GM12878 (cell line): ENCODE results near the gene DERA. TPM values are rescaled to one million over a fixed set of nuclear protein-coding genes. Genes with fewer than 3 reads are reported as not detected.

Experiments
- ATAC-seq: fragments of 200-7000 bp; cut with Tn5 transposase; 3 replicates; pipeline ENCODE4 v1.9.1; 2020; ENCODE audit warnings: mild to moderate bottlenecking, moderate library complexity
- BruUV-seq: library from RNA; stranded (reverse); fragments of 400-500 nt; replicated peaks from 2 replicates; lab custom pipeline; 2021; lab: Mats Ljungman, UMichigan
- CTCF ChIA-PET: fragments of 300-600 bp; sonication (Branson Sonifier 250); formaldehyde crosslinking; extraction: SDS; loops from one replicate; lab custom pipeline; 2021; ENCODE audit warnings: inconsistent platforms; lab: Yijun Ruan, JAX
- POLR2A ChIA-PET: fragments of 350-600 bp; formaldehyde crosslinking; extraction: SDS; loops from one replicate; lab custom pipeline; 2021; ENCODE audit warnings: inconsistent platforms; lab: Charles Lee
- RAD21 ChIA-PET: fragments of 300-600 bp; sonication (Branson Sonifier 250); formaldehyde crosslinking; loops from one replicate; lab custom pipeline; 2023; ENCODE audit warnings: antibody characterized with exemption; ENCODE audit not compliant: unreplicated experiment; lab: Charles Lee
- SMC1A ChIA-PET: fragments of 300-600 bp; sonication (Branson Sonifier 250); formaldehyde crosslinking; loops from one replicate; lab custom pipeline; 2023; ENCODE audit not compliant: unreplicated experiment, uncharacterized antibody; lab: Charles Lee
- DNase-seq: peaks from one replicate; pipeline ENCODE4 v3.0.0-alpha.2; 2011; ENCODE audit warnings: low read depth, low spot score
- FAIRE-seq: peaks from 3 replicates; lab custom pipeline; 2011; peaks lifted over from hg19 to GRCh38; lab: Jason Lieb, UNC
- H2AFZ ChIP-seq: 2 replicates; pipeline ENCODE4 v1.6.0; 2011; ENCODE audit warnings: low read depth, low read length, control low read depth; ENCODE audit not compliant: control insufficient read depth
- H3K27ac ChIP-seq: 2 replicates; pipeline ENCODE4 v1.5.1; 2011; ENCODE audit warnings: control low read depth; ENCODE audit not compliant: control insufficient read depth, insufficient read depth
- H3K27me3 ChIP-seq, 2 experiments: replicated peaks in 1 of 2; 2 replicates each; pipeline versions ENCODE4 v1.6.0 to v1.6.1; 2011; ENCODE audit warnings: low read length in 1 of 2; ENCODE audit not compliant: control insufficient read depth in 2 of 2, insufficient read depth in 2 of 2
- H3K36me3 ChIP-seq, 2 experiments: 2 replicates each; pipeline ENCODE4 v1.5.1; 2011; ENCODE audit warnings: low read length in 1 of 2; ENCODE audit not compliant: control insufficient read depth in 2 of 2, insufficient read depth in 2 of 2
- H3K4me1 ChIP-seq: 2 replicates; pipeline ENCODE4 v1.6.1; 2011; ENCODE audit warnings: mild to moderate bottlenecking, low read length, moderate library complexity, mixed read lengths; ENCODE audit not compliant: control insufficient read depth, insufficient read depth
- H3K4me2 ChIP-seq: 2 replicates; pipeline ENCODE4 v1.6.0; 2011; ENCODE audit warnings: control low read depth; ENCODE audit not compliant: control insufficient read depth, insufficient read depth
- H3K4me3 ChIP-seq: fragments of 200-600 bp; sonication (generic); 2 replicates; pipeline ENCODE4 v1.5.1; 2016
- H3K79me2 ChIP-seq: 2 replicates; pipeline ENCODE4 v1.6.0; 2011; ENCODE audit warnings: low read length; ENCODE audit not compliant: control insufficient read depth, insufficient read depth
- H3K9ac ChIP-seq: 2 replicates; pipeline ENCODE4 v1.8.0; 2011; ENCODE audit warnings: low read length, control low read depth, mixed read lengths; ENCODE audit not compliant: control insufficient read depth, insufficient read depth
- H3K9me3 ChIP-seq: replicated peaks from 3 replicates; pipeline ENCODE4 v1.5.1; 2011; ENCODE audit warnings: mild to moderate bottlenecking, low read length; ENCODE audit not compliant: control insufficient read depth, insufficient read depth
- H4K20me1 ChIP-seq: 2 replicates; pipeline ENCODE4 v1.6.0; 2011; ENCODE audit not compliant: control insufficient read depth, insufficient read depth
- BMI1 ChIP-seq: fragments of 450-650 bp; IDR thresholded peaks from 2 replicates; pipeline ENCODE4 v1.6.1; 2016; ENCODE audit warnings: mild to moderate bottlenecking, moderate library complexity, borderline replicate concordance
- CBFB ChIP-seq: IDR thresholded peaks from 2 replicates; pipeline ENCODE4 v1.6.1; 2016; ENCODE audit warnings: antibody characterized with exemption, low read depth
- EZH2 ChIP-seq: IDR thresholded peaks from 2 replicates; pipeline ENCODE4 v1.6.1; 2012; ENCODE audit warnings: low read depth, mild to moderate bottlenecking, control low read depth, inconsistent platforms, low read length, borderline replicate concordance; ENCODE audit not compliant: control insufficient read depth
- IRF4 ChIP-seq: IDR thresholded peaks from 2 replicates; pipeline ENCODE4 v1.6.1; 2011; ENCODE audit warnings: low read depth, low read length
- MTA2 ChIP-seq: fragments of 450-650 bp; IDR thresholded peaks from 2 replicates; pipeline ENCODE4 v1.6.1; 2016; ENCODE audit warnings: low read depth, mild to moderate bottlenecking, moderate library complexity
- NFYB ChIP-seq: IDR thresholded peaks from 2 replicates; pipeline ENCODE4 v1.6.1; 2011; ENCODE audit warnings: low read depth, mild to moderate bottlenecking, low read length, improper control_type of control experiment, moderate library complexity; ENCODE audit not compliant: insufficient read depth
- POLR2AphosphoS5 ChIP-seq: IDR thresholded peaks from 2 replicates; pipeline ENCODE4 v1.6.1; 2011; ENCODE audit warnings: mild to moderate bottlenecking, low read length, inconsistent platforms
- SIN3A ChIP-seq: IDR thresholded peaks from 2 replicates; pipeline ENCODE4 v1.6.1; 2012; ENCODE audit warnings: low read depth, low read length, improper control_type of control experiment
- SRF ChIP-seq, 2 experiments: IDR thresholded peaks; 2 replicates each; pipeline ENCODE4 v1.6.1; 2011; ENCODE audit warnings: low read depth in 2 of 2, low read length in 2 of 2, mild to moderate bottlenecking in 1 of 2, moderate library complexity in 1 of 2
- TAF1 ChIP-seq: IDR thresholded peaks from 2 replicates; pipeline ENCODE4 v1.6.1; 2011; ENCODE audit warnings: mild to moderate bottlenecking, low read depth, low read length, borderline replicate concordance
- TBL1XR1 ChIP-seq: IDR thresholded peaks from 2 replicates; pipeline ENCODE4 v1.6.1; 2012; ENCODE audit warnings: low read depth, low read length, improper control_type of control experiment
- YBX1 ChIP-seq: fragments of 450-650 bp; IDR thresholded peaks from 2 replicates; pipeline ENCODE4 v1.6.1; 2016; ENCODE audit warnings: antibody characterized with exemption
- ZNF207 ChIP-seq: fragments of 450-650 bp; IDR thresholded peaks from 2 replicates; pipeline ENCODE4 v1.6.1; 2014; ENCODE audit warnings: antibody characterized with exemption, mild to moderate bottlenecking, borderline replicate concordance
- ZSCAN29 ChIP-seq: fragments of 450-650 bp; IDR thresholded peaks from 2 replicates; pipeline ENCODE4 v1.6.1; 2017; ENCODE audit warnings: mild to moderate bottlenecking, moderate library complexity
- WGBS: methylation state at CpG from one replicate; pipeline ENCODE4 v1.1.6; 2016; ENCODE audit warnings: low lambda C conversion rate; ENCODE audit not compliant: insufficient replicate concordance, insufficient coverage; ENCODE audit errors: missing lambda C conversion rate; 5-methylcytosine and 5-hydroxymethylcytosine counted together
- in situ Hi-C: fragments of 300-500 bp; cut with MboI; formaldehyde crosslinking; loops from 9 replicates; pipeline ENCODE4 v1.14.3; 2018; ENCODE audit warnings: mixed read lengths
- intact Hi-C: fragments of 100-400 bp; cut with micrococcal nuclease; formaldehyde crosslinking; loops from one replicate; pipeline ENCODE4 v1.14.2; 2022; ENCODE audit not compliant: unreplicated experiment
- polyA plus RNA-seq, 11 experiments: library from polyadenylated mRNA; depleted of rRNA in 4 of 11; unstranded in 6 of 11; stranded (reverse) in 5 of 11; fragments of >200 nt; fragmentation: Nextera tagmentation in 4 of 11; fragmentation: Illumina TruSeq in 1 of 11; extraction: Ambion mirVana in 4 of 11; extraction: Trizol in 1 of 11; gene quantifications; 1 replicate in 1 of 11; 2 replicates in 10 of 11; pipeline versions ENCODE4 v1.2.1 to v1.2.3, GENCODE V29; 2011 to 2016; ENCODE audit warnings: inconsistent platforms in 2 of 11, missing spikeins in 2 of 11, low read depth in 1 of 11
- total RNA-seq, 4 experiments: library from RNA; depleted of rRNA in 3 of 4; stranded (reverse); fragments of >200 nt in 3 of 4; fragmentation: Illumina TruSeq in 1 of 4; extraction: Trizol in 1 of 4; gene quantifications; 2 replicates each; pipeline versions ENCODE4 v1.2.1 to v1.2.3, GENCODE V29; 2013 to 2021
- TF ChIP-seq, protein P1 (sequence below): IDR thresholded peaks from 2 replicates; pipeline ENCODE4 v1.6.1; 2012; ENCODE audit warnings: low read depth, low read length, improper control_type of control experiment
- TF ChIP-seq, protein P2 (sequence below): IDR thresholded peaks from 2 replicates; pipeline ENCODE4 v1.6.1; 2012; ENCODE audit warnings: mild to moderate bottlenecking, low read depth, low read length
- TF ChIP-seq, protein P3 (sequence below): fragments of 150-350 bp; IDR thresholded peaks from 2 replicates; pipeline ENCODE4 v1.6.1; 2016; ENCODE audit warnings: low read depth, low read length

DERA gene
- total and polyA plus RNA-seq, 10 of the 15 experiments (the other 5 are each of a cell fraction or from before 2014, with no cell fraction given), result 34.9 to 97.1 (median 40.8) TPM

DNA sequence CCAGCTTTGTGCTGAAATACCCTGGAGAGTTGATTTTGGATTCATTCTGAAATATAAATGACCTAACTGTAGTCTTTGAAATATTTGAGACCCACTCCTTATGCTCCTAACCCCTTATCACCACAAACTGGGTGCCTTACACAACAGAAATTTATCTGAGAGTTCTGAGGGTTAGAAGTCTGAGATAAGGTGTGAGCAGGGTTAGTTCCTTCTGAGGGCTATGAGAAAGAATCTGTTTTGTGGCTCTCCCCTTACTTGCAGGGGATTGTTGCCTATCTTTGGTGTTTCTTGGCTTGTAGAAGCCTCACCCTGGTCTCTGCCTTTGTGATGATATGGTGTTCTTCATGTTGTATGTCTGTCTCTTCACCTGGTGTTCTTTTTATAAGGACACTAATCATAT is 91.7 kb downstream of the DERA start (continued):
- TF ChIP-seq, protein P1, sequence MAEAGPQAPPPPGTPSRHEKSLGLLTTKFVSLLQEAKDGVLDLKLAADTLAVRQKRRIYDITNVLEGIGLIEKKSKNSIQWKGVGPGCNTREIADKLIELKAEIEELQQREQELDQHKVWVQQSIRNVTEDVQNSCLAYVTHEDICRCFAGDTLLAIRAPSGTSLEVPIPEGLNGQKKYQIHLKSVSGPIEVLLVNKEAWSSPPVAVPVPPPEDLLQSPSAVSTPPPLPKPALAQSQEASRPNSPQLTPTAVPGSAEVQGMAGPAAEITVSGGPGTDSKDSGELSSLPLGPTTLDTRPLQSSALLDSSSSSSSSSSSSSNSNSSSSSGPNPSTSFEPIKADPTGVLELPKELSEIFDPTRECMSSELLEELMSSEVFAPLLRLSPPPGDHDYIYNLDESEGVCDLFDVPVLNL, result no peak
- no peak for TF ChIP-seq BMI1
- TF ChIP-seq YBX1, result no peak

DNA sequence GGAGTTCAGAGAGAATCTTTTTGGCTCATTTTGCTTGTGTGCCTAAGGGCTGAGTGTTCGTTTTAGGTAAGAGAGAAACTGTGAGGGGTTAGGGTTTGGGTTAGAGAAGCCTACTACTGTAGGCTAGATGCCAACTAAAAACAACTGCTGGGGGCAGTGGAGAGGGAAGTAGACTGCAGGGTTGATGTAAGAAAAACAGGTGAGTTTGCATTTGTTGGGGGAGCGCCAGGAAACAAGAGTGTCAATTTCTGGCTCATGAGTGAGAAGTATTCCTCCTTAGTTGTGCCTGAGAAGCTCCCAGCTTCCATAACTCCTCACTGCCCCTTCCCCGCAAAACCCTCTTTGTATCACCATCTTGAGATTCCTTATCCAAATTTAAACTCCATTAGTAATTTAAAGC is 92.3 kb downstream of the DERA start:
- POLR2A ChIA-PET, result no interaction called here
- no peaks in the 10 kb centered on the region for H4K20me1 ChIP-seq
- no peak overlapping the region for H3K27ac ChIP-seq
- H3K9me3 ChIP-seq, result no peaks in the 10 kb centered on the region; the same call in 2 of the 3 replicates
- WGBS, result 93% methylated on average over 3 of the region's 3 CpGs
- intact Hi-C loops (no loop called here), in situ Hi-C loops (no loop called here)
- CTCF ChIA-PET, result no interaction called here
- SMC1A ChIA-PET, result no interaction called here
- H3K36me3 ChIP-seq, result no peaks in the 10 kb centered on the region; a peak in 1 of 4 replicates
- no peak overlapping the region for H2AFZ ChIP-seq
- no peaks in the 10 kb centered on the region for H3K27me3 ChIP-seq
- H3K4me2 ChIP-seq, result no peak overlapping the region
- no peak for ATAC-seq
- BruUV-seq, result no TSS peak
- no peaks in the 10 kb centered on the region for H3K79me2 ChIP-seq
- H3K9ac ChIP-seq, result no peak overlapping the region
- FAIRE-seq, result no peak
- no peaks in the 10 kb centered on the region for H3K4me1 ChIP-seq
- no peak overlapping the region for H3K4me3 ChIP-seq
- RAD21 ChIA-PET, result no interaction called here
- DNase-seq, result no peak
- TF ChIP-seq CBFB (no peak), SRF (IDR thresholded peaks at IDR 0.05; ENCODE audit: low read depth in 2 of 2, low read length in 2 of 2) (no peak), ZSCAN29 (no peak), TBL1XR1 (no peak), IRF4 (no peak), SIN3A (no peak), MTA2 (no peak), POLR2AphosphoS5 (no peak), ZNF207 (no peak), YBX1 (no peak), EZH2 (no peak), TAF1 (no peak), NFYB (no peak)
- TF ChIP-seq, protein P2, sequence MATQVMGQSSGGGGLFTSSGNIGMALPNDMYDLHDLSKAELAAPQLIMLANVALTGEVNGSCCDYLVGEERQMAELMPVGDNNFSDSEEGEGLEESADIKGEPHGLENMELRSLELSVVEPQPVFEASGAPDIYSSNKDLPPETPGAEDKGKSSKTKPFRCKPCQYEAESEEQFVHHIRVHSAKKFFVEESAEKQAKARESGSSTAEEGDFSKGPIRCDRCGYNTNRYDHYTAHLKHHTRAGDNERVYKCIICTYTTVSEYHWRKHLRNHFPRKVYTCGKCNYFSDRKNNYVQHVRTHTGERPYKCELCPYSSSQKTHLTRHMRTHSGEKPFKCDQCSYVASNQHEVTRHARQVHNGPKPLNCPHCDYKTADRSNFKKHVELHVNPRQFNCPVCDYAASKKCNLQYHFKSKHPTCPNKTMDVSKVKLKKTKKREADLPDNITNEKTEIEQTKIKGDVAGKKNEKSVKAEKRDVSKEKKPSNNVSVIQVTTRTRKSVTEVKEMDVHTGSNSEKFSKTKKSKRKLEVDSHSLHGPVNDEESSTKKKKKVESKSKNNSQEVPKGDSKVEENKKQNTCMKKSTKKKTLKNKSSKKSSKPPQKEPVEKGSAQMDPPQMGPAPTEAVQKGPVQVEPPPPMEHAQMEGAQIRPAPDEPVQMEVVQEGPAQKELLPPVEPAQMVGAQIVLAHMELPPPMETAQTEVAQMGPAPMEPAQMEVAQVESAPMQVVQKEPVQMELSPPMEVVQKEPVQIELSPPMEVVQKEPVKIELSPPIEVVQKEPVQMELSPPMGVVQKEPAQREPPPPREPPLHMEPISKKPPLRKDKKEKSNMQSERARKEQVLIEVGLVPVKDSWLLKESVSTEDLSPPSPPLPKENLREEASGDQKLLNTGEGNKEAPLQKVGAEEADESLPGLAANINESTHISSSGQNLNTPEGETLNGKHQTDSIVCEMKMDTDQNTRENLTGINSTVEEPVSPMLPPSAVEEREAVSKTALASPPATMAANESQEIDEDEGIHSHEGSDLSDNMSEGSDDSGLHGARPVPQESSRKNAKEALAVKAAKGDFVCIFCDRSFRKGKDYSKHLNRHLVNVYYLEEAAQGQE, result no peak
- TF ChIP-seq, protein P3, sequence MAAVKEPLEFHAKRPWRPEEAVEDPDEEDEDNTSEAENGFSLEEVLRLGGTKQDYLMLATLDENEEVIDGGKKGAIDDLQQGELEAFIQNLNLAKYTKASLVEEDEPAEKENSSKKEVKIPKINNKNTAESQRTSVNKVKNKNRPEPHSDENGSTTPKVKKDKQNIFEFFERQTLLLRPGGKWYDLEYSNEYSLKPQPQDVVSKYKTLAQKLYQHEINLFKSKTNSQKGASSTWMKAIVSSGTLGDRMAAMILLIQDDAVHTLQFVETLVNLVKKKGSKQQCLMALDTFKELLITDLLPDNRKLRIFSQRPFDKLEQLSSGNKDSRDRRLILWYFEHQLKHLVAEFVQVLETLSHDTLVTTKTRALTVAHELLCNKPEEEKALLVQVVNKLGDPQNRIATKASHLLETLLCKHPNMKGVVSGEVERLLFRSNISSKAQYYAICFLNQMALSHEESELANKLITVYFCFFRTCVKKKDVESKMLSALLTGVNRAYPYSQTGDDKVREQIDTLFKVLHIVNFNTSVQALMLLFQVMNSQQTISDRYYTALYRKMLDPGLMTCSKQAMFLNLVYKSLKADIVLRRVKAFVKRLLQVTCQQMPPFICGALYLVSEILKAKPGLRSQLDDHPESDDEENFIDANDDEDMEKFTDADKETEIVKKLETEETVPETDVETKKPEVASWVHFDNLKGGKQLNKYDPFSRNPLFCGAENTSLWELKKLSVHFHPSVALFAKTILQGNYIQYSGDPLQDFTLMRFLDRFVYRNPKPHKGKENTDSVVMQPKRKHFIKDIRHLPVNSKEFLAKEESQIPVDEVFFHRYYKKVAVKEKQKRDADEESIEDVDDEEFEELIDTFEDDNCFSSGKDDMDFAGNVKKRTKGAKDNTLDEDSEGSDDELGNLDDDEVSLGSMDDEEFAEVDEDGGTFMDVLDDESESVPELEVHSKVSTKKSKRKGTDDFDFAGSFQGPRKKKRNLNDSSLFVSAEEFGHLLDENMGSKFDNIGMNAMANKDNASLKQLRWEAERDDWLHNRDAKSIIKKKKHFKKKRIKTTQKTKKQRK, result no peak
